Psoas muscle (tissue), 8 donors: ENCODE measurements around the gene FAF2. TPM values are rescaled to one million over a fixed set of nuclear protein-coding genes. Genes with fewer than 3 reads are reported as not detected.

Experiments used
- ATAC-seq, 4 donors: fragments of 200-7000 bp; cut with Tn5 transposase; one replicate each; pipeline ENCODE4 v1.9.1; 2020; ENCODE audit warnings: moderate library complexity in 3 of 4, mild to moderate bottlenecking in 2 of 4
- DNase-seq, 2 donors: peaks; one replicate each; pipeline ENCODE4 v3.0.0-alpha.2; 2020
- H3K27ac ChIP-seq: fragments of 200-600 bp; one replicate; pipeline ENCODE4 v1.8.0; 2022
- H3K27me3 ChIP-seq, 3 donors: fragments of 200-600 bp in 1 of 3; one replicate each; pipeline versions ENCODE4 v1.6.1 to v1.8.0; 2013 to 2022; ENCODE audit warnings: low read length in 2 of 3, mild to moderate bottlenecking in 2 of 3, moderate library complexity in 1 of 3; ENCODE audit not compliant: insufficient read depth in 3 of 3
- H3K36me3 ChIP-seq, 2 donors: fragments of 200-600 bp in 1 of 2; one replicate each; pipeline versions ENCODE4 v1.6.1 to v1.8.0; 2013 to 2022; ENCODE audit warnings: low read depth in 1 of 2, mild to moderate bottlenecking in 1 of 2, moderate library complexity in 1 of 2; ENCODE audit not compliant: insufficient read depth in 1 of 2
- H3K4me1 ChIP-seq: fragments of 200-600 bp; one replicate; pipeline ENCODE4 v1.8.0; 2022
- H3K4me3 ChIP-seq: fragments of 200-600 bp; one replicate; pipeline ENCODE4 v1.8.0; 2022; ENCODE audit warnings: mild to moderate bottlenecking
- H3K9me3 ChIP-seq: fragments of 200-600 bp; one replicate; pipeline ENCODE4 v1.8.0; 2022
- WGBS, 3 donors: extraction: QIAGEN DNeasy Blood & Tissue Kit; methylation state at CpG; one replicate each; pipeline versions ENCODE4 v1.1.6 to v1.1.7; 2013; 5-methylcytosine and 5-hydroxymethylcytosine counted together
- intact Hi-C, 2 donors: fragments of 100-400 bp; cut with DNase I; formaldehyde crosslinking; loops; one replicate each; pipeline versions ENCODE4 v1.11.0 to v1.14.2; 2022
- polyA plus RNA-seq, 3 donors: library from polyadenylated mRNA; stranded (reverse); fragments of 200-250 nt; gene quantifications; one replicate each; pipeline ENCODE4 v1.2.3, GENCODE V29; 2013
- total RNA-seq, 4 donors: library from RNA; stranded (reverse); fragmentation: NEBNext Ultra II Directional in 2 of 4; extraction: Animal tissue kit (Norgen Biotek cat#: 25700) in 2 of 4; gene quantifications; one replicate each; pipeline versions ENCODE4 v1.2.1 to v1.2.4, GENCODE V29; 2021 to 2023
- TF ChIP-seq, protein P1 (sequence below): fragments of 200-600 bp; IDR thresholded peaks from one replicate; pipeline ENCODE4 v1.8.0; 2022; ENCODE audit warnings: antibody characterized with exemption
- donor health status: healthy with polysubstance abuse.
- donor health status: DM: no; HTN: no; CAD: no; lungs with moderate emphysema.
- donor health status: Bipolar disorder and iron deficiency.
- donor health status: healthy.
- donor health status: DM: yes; HTN: yes; CAD: no.
- donor health status: DM: no; HTN: no; CAD: no.
- donor health status: DM: no; HTN: no; CAD: no.
- donor health status: DM: yes; HTN: yes; CAD: no.

Gene FAF2
- total and polyA plus RNA-seq, 7 donors: 8.4 to 22.8 (median 14.7) TPM

GRCh38 chr5:176500511-176500910 is 52.3 kb downstream of the FAF2 start:
- Histone ChIP-seq H3K4me3 (no peak overlapping the region), H3K36me3 (peaks cover 21 to 100% of the 10 kb centered on the region in 2 donors), H3K27ac (no peak overlapping the region), H3K9me3 (no peaks in the 10 kb centered on the region), H3K4me1 (no peaks in the 10 kb centered on the region), H3K27me3 (no peaks in the 10 kb centered on the region)
- intact Hi-C loops: no loop called here
- TF ChIP-seq, protein P1, sequence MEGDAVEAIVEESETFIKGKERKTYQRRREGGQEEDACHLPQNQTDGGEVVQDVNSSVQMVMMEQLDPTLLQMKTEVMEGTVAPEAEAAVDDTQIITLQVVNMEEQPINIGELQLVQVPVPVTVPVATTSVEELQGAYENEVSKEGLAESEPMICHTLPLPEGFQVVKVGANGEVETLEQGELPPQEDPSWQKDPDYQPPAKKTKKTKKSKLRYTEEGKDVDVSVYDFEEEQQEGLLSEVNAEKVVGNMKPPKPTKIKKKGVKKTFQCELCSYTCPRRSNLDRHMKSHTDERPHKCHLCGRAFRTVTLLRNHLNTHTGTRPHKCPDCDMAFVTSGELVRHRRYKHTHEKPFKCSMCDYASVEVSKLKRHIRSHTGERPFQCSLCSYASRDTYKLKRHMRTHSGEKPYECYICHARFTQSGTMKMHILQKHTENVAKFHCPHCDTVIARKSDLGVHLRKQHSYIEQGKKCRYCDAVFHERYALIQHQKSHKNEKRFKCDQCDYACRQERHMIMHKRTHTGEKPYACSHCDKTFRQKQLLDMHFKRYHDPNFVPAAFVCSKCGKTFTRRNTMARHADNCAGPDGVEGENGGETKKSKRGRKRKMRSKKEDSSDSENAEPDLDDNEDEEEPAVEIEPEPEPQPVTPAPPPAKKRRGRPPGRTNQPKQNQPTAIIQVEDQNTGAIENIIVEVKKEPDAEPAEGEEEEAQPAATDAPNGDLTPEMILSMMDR: no peak
- ATAC-seq (no peak), DNase-seq (no peak)
- WGBS, 3 donors: 90 to 99% (median 97%) methylated on average over 3 of the region's 3 CpGs

DNA sequence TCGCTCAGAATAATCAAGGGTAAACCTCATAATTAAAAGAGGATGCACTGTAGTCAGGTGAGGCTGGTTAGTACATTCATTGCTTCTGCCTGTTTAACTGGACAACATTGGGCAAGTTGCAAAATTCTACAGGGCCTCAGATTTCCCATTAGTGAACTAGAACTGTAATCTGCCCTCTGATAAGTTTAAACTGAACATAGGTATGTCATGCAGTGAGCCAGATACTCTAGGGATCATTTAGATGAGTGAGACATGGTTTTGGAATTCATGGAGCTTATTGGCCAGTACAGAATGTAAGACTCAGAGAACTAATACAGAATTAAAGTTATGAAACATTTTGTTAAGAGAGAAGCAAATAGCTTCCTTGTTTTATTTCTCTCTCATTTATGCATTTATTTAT is 53.1 kb downstream of the FAF2 start:
- Histone ChIP-seq H3K27me3 (no peaks in the 10 kb centered on the region), H3K4me1 (no peaks in the 10 kb centered on the region), H3K4me3 (no peak overlapping the region), H3K9me3 (no peaks in the 10 kb centered on the region), H3K36me3 (peaks cover 17 to 100% of the 10 kb centered on the region in 2 donors), H3K27ac (no peak overlapping the region)
- peak in 3 of 4 donors; percentile 62 to 85 (median 64) for ATAC-seq
- WGBS, 3 donors: 97 to 100% (median 98%) methylated on average over 1 of the region's 1 CpG
- no peak for DNase-seq
- intact Hi-C loops: no loop called here
- TF ChIP-seq, protein P1: no peak

DNA sequence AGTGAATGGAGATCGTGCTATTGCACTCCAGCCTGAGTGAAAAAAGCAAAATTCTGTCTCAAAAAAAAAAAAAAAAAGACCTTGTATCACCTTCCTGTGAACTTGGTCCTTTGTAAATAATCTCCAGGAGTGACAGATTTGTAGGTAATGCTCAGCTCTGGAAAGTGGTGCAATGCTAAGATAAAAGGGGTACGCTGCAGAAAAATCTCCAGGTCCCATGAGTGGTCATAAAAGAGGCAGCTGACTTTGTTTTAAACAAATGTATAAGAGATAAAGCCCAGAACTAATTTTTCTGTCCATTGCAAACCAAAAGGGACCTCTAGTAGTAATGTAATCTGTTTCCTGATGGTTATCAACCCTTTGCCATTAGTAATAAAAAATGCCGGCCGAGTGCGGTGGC is 55.3 kb downstream of the FAF2 start:
- intact Hi-C loops: no loop called here
- peaks cover 18 to 100% of the 10 kb centered on the region in 2 donors for H3K36me3 ChIP-seq
- no peaks in the 10 kb centered on the region for H3K4me1 ChIP-seq
- TF ChIP-seq, protein P1: no peak
- H3K27ac ChIP-seq: no peak overlapping the region
- WGBS, 3 donors: 86 to 93% (median 93%) methylated on average over 5 of the region's 5 CpGs
- DNase-seq (no peak), ATAC-seq (no peak)
- H3K4me3 ChIP-seq: no peak overlapping the region
- H3K9me3 ChIP-seq: no peaks in the 10 kb centered on the region
- H3K27me3 ChIP-seq: no peaks in the 10 kb centered on the region

DNA sequence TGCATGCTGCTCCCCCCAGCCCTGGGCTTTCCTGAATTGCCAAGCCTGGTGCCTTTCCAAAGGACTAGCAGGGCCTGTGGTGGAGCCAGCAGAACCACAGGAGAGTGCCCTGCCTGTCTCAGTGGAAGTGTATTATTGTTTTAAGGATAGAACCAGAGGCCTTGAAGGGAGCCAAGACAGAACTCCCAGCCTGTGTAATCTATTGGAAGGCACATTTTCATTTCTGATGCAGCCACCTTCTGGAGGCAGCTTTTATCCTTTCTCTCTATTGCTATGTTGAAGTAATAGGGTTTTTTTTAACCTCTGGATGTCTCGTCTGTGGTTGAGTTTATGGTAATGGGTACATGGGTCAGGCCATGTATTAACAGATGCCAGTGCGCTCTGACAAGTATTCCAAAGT is 59.7 kb downstream of the FAF2 start:
- peak in 1 of 4 donors; percentile 37 for ATAC-seq
- peaks cover 8 to 75% of the 10 kb centered on the region in 2 donors for H3K36me3 ChIP-seq

More for the DNA sequence above, 59.7 kb downstream of the FAF2 start:
- intact Hi-C loops: no loop called here
- no peaks in the 10 kb centered on the region for H3K4me1 ChIP-seq
- H3K27me3 ChIP-seq: no peaks in the 10 kb centered on the region
- TF ChIP-seq, protein P1: no peak
- DNase-seq: no peak
- 64 to 74% (median 68%) methylated on average over 2 of the region's 2 CpGs for WGBS, 3 donors
- no peak overlapping the region for H3K4me3 ChIP-seq
- no peaks in the 10 kb centered on the region for H3K9me3 ChIP-seq
- H3K27ac ChIP-seq: peak overlapping the region; percentile 16
